Small intestine (tissue), 7 donors: ENCODE results near the gene THOC6. TPM values are rescaled to one million over a fixed set of nuclear protein-coding genes. Genes with fewer than 3 reads are reported as not detected.
A peak's percentile ranks its signal among the peaks of the same experiment; 100 is the strongest.

Experiments
- DNase-seq, 2 donors: peaks; one replicate each; pipeline versions ENCODE4 v3.0.0 to v3.0.0-alpha.2; 2013
- FAIRE-seq: peaks from 2 replicates; lab custom pipeline; 2012; peaks lifted over from hg19 to GRCh38; lab: Jason Lieb, UNC
- H3K27ac ChIP-seq, 3 donors: one replicate each; pipeline ENCODE4 v1.5.1; 2013; ENCODE audit warnings: low read length in 2 of 3, mild to moderate bottlenecking in 2 of 3, control low read depth in 1 of 3, inconsistent platforms in 1 of 3, low read depth in 1 of 3, moderate library complexity in 1 of 3
- H3K27me3 ChIP-seq, 3 donors: one replicate each; pipeline ENCODE4 v1.6.1; 2013; ENCODE audit warnings: low read length in 3 of 3, inconsistent platforms in 1 of 3; ENCODE audit not compliant: control insufficient read depth in 3 of 3, insufficient read depth in 3 of 3
- H3K36me3 ChIP-seq, 3 donors: one replicate each; pipeline ENCODE4 v1.6.1; 2013; ENCODE audit warnings: low read length in 3 of 3, inconsistent platforms in 1 of 3, low read depth in 1 of 3, mild to moderate bottlenecking in 1 of 3, moderate library complexity in 1 of 3; ENCODE audit not compliant: control insufficient read depth in 3 of 3, insufficient read depth in 2 of 3
- H3K4me1 ChIP-seq, 3 donors: one replicate each; pipeline ENCODE4 v1.6.1; 2013; ENCODE audit warnings: low read length in 2 of 3, inconsistent platforms in 1 of 3, low read depth in 1 of 3, mild to moderate bottlenecking in 1 of 3, moderate library complexity in 1 of 3; ENCODE audit not compliant: control insufficient read depth in 3 of 3, insufficient read depth in 2 of 3
- H3K4me3 ChIP-seq, 3 donors: one replicate each; pipeline ENCODE4 v1.5.1; 2013; ENCODE audit warnings: low read length in 3 of 3, control low read depth in 1 of 3, inconsistent platforms in 1 of 3, low read depth in 1 of 3, mild to moderate bottlenecking in 1 of 3, moderate library complexity in 1 of 3
- H3K9me3 ChIP-seq, 2 donors: one replicate each; pipeline ENCODE4 v1.6.1; 2013; ENCODE audit warnings: low read depth in 1 of 2, low read length in 1 of 2; ENCODE audit not compliant: control insufficient read depth in 2 of 2, insufficient read depth in 1 of 2
- WGBS, 3 donors: extraction: QIAGEN DNeasy Blood & Tissue Kit; methylation state at CpG; one replicate each; pipeline ENCODE4 v1.1.7; 2013; 5-methylcytosine and 5-hydroxymethylcytosine counted together
- polyA plus RNA-seq, 4 donors: library from polyadenylated mRNA; stranded (reverse) in 3 of 4; unstranded in 1 of 4; fragments of 200-250 nt in 3 of 4; fragments of 120-200 nt in 1 of 4; gene quantifications; one replicate each; pipeline versions ENCODE4 v1.2.1 to v1.2.3, GENCODE V29; 2013
- donor health status: healthy with polysubstance abuse.
- donor health status: control.
- donor health status: control.
- donor health status: Bipolar disorder and iron deficiency.
- donor health status: healthy.

THOC6 gene
- polyA plus RNA-seq, 4 donors: 35.9 to 51.4 (median 45.0) TPM

- FAIRE-seq (no peak), DNase-seq (no peak)
- Histone ChIP-seq H3K27me3 (peaks cover 0 to 29% (median 6%) of the 10 kb centered on the region in 3 donors), H3K4me1 (peaks cover 0 to 64% (median 0%) of the 10 kb centered on the region in 3 donors), H3K9me3 (no peaks in the 10 kb centered on the region), H3K4me3 (no peak overlapping the region), H3K27ac (no peak overlapping the region), H3K36me3 (peaks cover 0 to 10% (median 0%) of the 10 kb centered on the region in 3 donors)
- WGBS, 3 donors: 30 to 54% (median 50%) methylated on average over 12 of the region's 12 CpGs
These were observed 9.7 kb upstream of the THOC6 start for GRCh38 chr16:3013998-3014690.

DNA sequence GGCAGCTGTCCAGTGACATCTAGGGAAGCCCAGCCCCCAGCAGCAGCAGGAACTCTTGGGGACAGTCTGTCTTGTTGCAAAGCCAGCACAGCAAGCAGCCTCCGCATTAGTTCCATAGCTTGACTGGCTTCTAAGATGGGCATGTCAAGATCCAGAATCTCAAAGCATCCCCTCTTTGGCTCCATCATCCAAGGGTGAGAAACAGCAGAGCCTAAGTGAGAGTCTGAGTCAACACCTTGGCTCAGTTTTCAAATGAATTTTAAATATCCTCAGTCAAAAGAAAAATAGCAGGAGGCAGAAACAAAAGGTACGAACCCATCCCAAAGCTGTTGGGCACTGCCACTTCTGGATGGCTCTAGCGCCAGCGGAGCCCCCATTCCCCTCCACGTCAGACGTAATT is 8.9 kb upstream of the THOC6 start:
- Histone ChIP-seq H3K9me3 (no peaks in the 10 kb centered on the region), H3K36me3 (peaks cover 0 to 10% (median 0%) of the 10 kb centered on the region in 3 donors), H3K27ac (no peak overlapping the region), H3K4me1 (peaks cover 0 to 60% (median 0%) of the 10 kb centered on the region in 3 donors), H3K4me3 (no peak overlapping the region), H3K27me3 (peaks cover 0 to 26% (median 6%) of the 10 kb centered on the region in 3 donors)
- DNase-seq: no peak
- FAIRE-seq: no peak
- 89 to 94% (median 92%) methylated on average over 6 of the region's 6 CpGs for WGBS, 3 donors

DNA sequence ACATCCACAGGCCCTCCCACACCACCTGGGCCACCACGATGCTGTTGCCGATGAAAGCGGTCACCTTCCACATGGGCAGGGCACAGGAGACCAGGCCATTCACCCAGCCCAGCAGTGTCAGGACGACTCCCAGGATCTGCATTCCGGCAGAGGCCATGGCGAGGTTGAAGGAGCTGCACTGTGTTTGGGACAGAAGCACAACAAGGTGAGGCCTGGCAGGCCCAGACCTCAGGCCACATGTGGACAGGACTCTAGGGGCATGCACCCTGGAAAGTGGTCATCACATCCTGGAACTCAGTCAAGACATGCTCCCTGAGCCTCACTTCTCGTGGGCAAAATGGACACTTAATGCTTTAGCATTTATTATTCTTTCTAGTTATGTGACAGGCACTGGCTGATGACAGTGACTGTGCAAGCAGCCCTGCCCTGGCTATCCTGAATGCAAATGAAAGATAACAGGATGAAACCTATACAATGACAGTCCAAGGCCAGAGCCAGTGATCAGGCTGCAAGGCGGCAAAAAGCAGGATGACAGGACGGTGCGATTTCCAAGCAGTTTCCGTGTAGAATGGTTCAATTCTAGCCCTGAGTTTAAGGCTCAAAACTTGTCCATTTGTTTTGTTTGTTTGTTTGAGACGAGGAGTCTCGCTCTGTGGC is 7.8 kb upstream of the THOC6 start:
- Histone ChIP-seq H3K4me1 (peaks cover 0 to 50% (median 0%) of the 10 kb centered on the region in 3 donors), H3K36me3 (peaks cover 0 to 10% (median 0%) of the 10 kb centered on the region in 3 donors), H3K9me3 (no peaks in the 10 kb centered on the region), H3K27me3 (peaks cover 0 to 26% (median 6%) of the 10 kb centered on the region in 3 donors), H3K27ac (no peak overlapping the region), H3K4me3 (no peak overlapping the region)
- DNase-seq: no peak
- 81 to 86% (median 84%) methylated on average over 13 of the region's 13 CpGs for WGBS, 3 donors
- no peak for FAIRE-seq

DNA sequence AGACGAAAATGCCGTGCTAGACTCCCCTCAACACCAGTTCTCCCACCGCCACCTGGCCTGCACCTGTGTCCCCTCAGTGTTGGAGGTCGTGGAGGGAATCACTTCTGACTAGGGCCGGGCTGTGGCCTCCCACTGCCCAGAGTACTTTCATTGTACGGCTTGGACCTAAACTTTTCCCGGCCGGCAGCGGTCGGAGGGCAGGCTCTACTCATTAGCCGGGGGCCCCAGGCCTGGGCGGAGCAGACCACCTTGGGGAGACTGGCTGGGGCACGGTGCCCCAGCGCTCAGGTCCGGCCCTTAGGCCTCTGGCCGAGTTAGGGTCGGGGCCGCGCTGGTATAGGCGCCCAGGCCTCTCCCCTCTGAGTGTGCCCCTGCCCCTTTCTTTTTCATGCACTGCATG is 6.5 kb upstream of the THOC6 start:
- Histone ChIP-seq H3K4me1 (peaks cover 0 to 55% (median 8%) of the 10 kb centered on the region in 3 donors), H3K36me3 (peaks cover 0 to 19% (median 0%) of the 10 kb centered on the region in 3 donors), H3K4me3 (peak overlapping the region in 1 of 3 donors; percentile 52), H3K9me3 (no peaks in the 10 kb centered on the region), H3K27ac (peak overlapping the region in 1 of 3 donors; percentile 77), H3K27me3 (peaks cover 0 to 20% (median 6%) of the 10 kb centered on the region in 3 donors)
- DNase-seq (peak in 1 of 2 donors; percentile 42), FAIRE-seq (no peak)
- 72 to 90% (median 83%) methylated on average over 20 of the region's 20 CpGs for WGBS, 3 donors

GRCh38 chr16:3017794-3018506 is 5.9 kb upstream of the THOC6 start, which contains the start of gene CLDN6:
Gene CLDN6, minus strand, starts transcription at chr16:3018183. Its CDS starts 2,162 bp downstream, at chr16:3016021.
- peaks cover 0 to 15% (median 4%) of the 10 kb centered on the region in 3 donors for H3K27me3 ChIP-seq
- peak within 1 kb of the TSS in 1 of 3 donors; percentile 52 for H3K4me3 ChIP-seq
- H3K36me3 ChIP-seq: peaks cover 0 to 25% (median 0%) of the 10 kb centered on the region in 3 donors
- H3K27ac ChIP-seq: peak within 1 kb of the TSS in 1 of 3 donors; percentile 77
- DNase-seq (peak; percentile 32 to 83), FAIRE-seq (no peak)
- WGBS, 3 donors: 4 to 17% (median 13%) methylated on average over 38 to 52 of the region's 52 CpGs
- no peaks in the 10 kb centered on the region for H3K9me3 ChIP-seq
- peaks cover 2 to 55% (median 14%) of the 10 kb centered on the region in 3 donors for H3K4me1 ChIP-seq

GRCh38 chr16:3019594-3020246 is 4.1 kb upstream of the THOC6 start:
- WGBS, 3 donors: 21 to 29% (median 24%) methylated on average over 40 of the region's 40 CpGs
- FAIRE-seq: no peak
- peak overlapping the region in 2 of 3 donors; percentile 50 to 51 for H3K27ac ChIP-seq

GRCh38 chr16:3020247-3020603 is 3.6 kb upstream of the THOC6 start, which contains the start of gene TNFRSF12A:
Gene TNFRSF12A, plus strand, starts transcription at chr16:3020368. Its CDS starts 30 bp downstream, at chr16:3020398.
- peaks cover 0 to 26% (median 0%) of the 10 kb centered on the region in 3 donors for H3K36me3 ChIP-seq
- 1% methylated on average over 25 to 49 of the region's 49 CpGs for WGBS, 3 donors
- DNase-seq (peak; percentile 83 to 94), FAIRE-seq (no peak)
- H3K27me3 ChIP-seq: peaks cover 0 to 10% (median 0%) of the 10 kb centered on the region in 3 donors
- H3K9me3 ChIP-seq: no peaks in the 10 kb centered on the region
- H3K4me1 ChIP-seq: peaks cover 2 to 48% (median 17%) of the 10 kb centered on the region in 3 donors
- peak within 1 kb of the TSS; percentile 45 to 97 (median 82) for H3K4me3 ChIP-seq
- H3K27ac ChIP-seq: peak within 1 kb of the TSS; percentile 97 to 99 (median 99)

More at GRCh38 chr16:3019594-3020246, 4.1 kb upstream of the THOC6 start:
- H3K4me3 ChIP-seq: peak overlapping the region; percentile 34 to 97 (median 82)
- H3K36me3 ChIP-seq: peaks cover 0 to 25% (median 0%) of the 10 kb centered on the region in 3 donors
- DNase-seq: no peak
- no peaks in the 10 kb centered on the region for H3K9me3 ChIP-seq
- peaks cover 2 to 46% (median 17%) of the 10 kb centered on the region in 3 donors for H3K4me1 ChIP-seq
- peaks cover 0 to 10% (median 0%) of the 10 kb centered on the region in 3 donors for H3K27me3 ChIP-seq
